Esophagus muscularis mucosa (tissue), 4 donors: Measurements from ENCODE around the gene PDXDC1. TPM values are rescaled to one million over a fixed set of nuclear protein-coding genes. Genes with fewer than 3 reads are reported as not detected.
A peak's percentile ranks its signal among the peaks of the same experiment; 100 is the strongest.
"Not testable (repeated sequence)": the region's sequence is repeated elsewhere in the genome, so short reads cannot be mapped to it uniquely, and the experiment has no call there.

Experiments used
- DNase-seq: peaks from one replicate; pipeline ENCODE4 v3.0.0-alpha.2; 2017; ENCODE audit errors: extremely low spot score
- H3K27ac ChIP-seq, 4 donors: fragments of 200-600 bp; sonication (generic); replicated peaks in 1 of 4; 1 replicate in 3 of 4; 2 replicates in 1 of 4; pipeline ENCODE4 v1.5.1; 2016 to 2019; ENCODE audit warnings: mild to moderate bottlenecking in 1 of 4
- H3K27me3 ChIP-seq, 4 donors: fragments of 200-600 bp; sonication (generic); one replicate each; pipeline versions ENCODE4 v1.5.1 to v1.6.0; 2016 to 2019
- H3K36me3 ChIP-seq, 4 donors: fragments of 200-600 bp; sonication (generic); one replicate each; pipeline ENCODE4 v1.5.1; 2016 to 2019
- H3K4me1 ChIP-seq, 4 donors: fragments of 200-600 bp; sonication (generic); one replicate each; pipeline ENCODE4 v1.5.1; 2016 to 2019
- H3K4me3 ChIP-seq, 4 donors: fragments of 200-600 bp; sonication (generic); 1 replicate in 2 of 4; 2 replicates in 2 of 4; pipeline ENCODE4 v1.5.1; 2016 to 2019; ENCODE audit warnings: mild to moderate bottlenecking in 4 of 4, moderate library complexity in 1 of 4
- H3K9me3 ChIP-seq, 4 donors: fragments of 200-600 bp; sonication (generic); 1 replicate in 3 of 4; 2 replicates in 1 of 4; pipeline ENCODE4 v1.5.1; 2016 to 2019
- POLR2A ChIP-seq: fragments of 450-650 bp; IDR thresholded peaks from one replicate; pipeline ENCODE4 v1.6.1; 2017; ENCODE audit warnings: antibody characterized with exemption, moderate library complexity, mild to moderate bottlenecking, low read depth
- POLR2AphosphoS5 ChIP-seq, 2 donors: sonication (generic); formaldehyde crosslinking; IDR thresholded peaks; one replicate each; pipeline ENCODE4 v1.6.1; 2017; ENCODE audit warnings: antibody characterized with exemption in 2 of 2
- WGBS: methylation state at CpG from one replicate; pipeline ENCODE4 v1.1.5; 2018; 5-methylcytosine and 5-hydroxymethylcytosine counted together
- intact Hi-C: fragments of 100-400 bp; cut with DNase I; formaldehyde crosslinking; loops from one replicate; pipeline ENCODE4 v1.15.1; 2023
- total RNA-seq, 4 donors: library from RNA; depleted of rRNA; stranded (reverse); fragments of >200 nt; gene quantifications; one replicate each; pipeline versions ENCODE4 v1.1.0 to v1.2.1, GENCODE V29; 2016

PDXDC1 gene
- total RNA-seq = 10 to 100 TPM; 74.3 to 91.3 (median 85.9) TPM

GRCh38 chr16:14974656-14975417, at the start of gene PDXDC1:
PDXDC1 (plus strand) TSS chr16:14975026; CDS start chr16:14975200, 174 bp downstream.
- H3K27me3 ChIP-seq, intact Hi-C loops, H3K9me3 ChIP-seq: not testable (repeated sequence)
- H3K36me3 ChIP-seq = peaks cover 0 to 20% (median 0%) of the 10 kb centered on the region in 4 donors
- H3K4me1 ChIP-seq = peaks cover 10 to 29% (median 21%) of the 10 kb centered on the region in 4 donors
- H3K27ac ChIP-seq = peak within 1 kb of the TSS; percentile 88 to 95 (median 94)
- H3K4me3 ChIP-seq = peak within 1 kb of the TSS; percentile 68 to 95 (median 83)
- 0% methylated on average over 12 of the region's 74 CpGs for WGBS
- TF ChIP-seq POLR2AphosphoS5 (IDR thresholded peaks at IDR 0.05) = peak; percentile 63 to 88
- TF ChIP-seq POLR2A = peak; percentile 63
- peak; percentile 98 for DNase-seq

- H3K27ac ChIP-seq, H3K9me3 ChIP-seq, H3K4me1 ChIP-seq, intact Hi-C loops, H3K4me3 ChIP-seq, H3K27me3 ChIP-seq: not testable (repeated sequence)
- 71% methylated on average over 10 of the region's 31 CpGs for WGBS
- peak; percentile 77 for DNase-seq
- peaks cover 4 to 28% (median 7%) of the 10 kb centered on the region in 4 donors for H3K36me3 ChIP-seq
These were observed 46.6 kb upstream of the PDXDC1 start for GRCh38 chr16:14928064-14928714.

GRCh38 chr16:14929176-14929575, 45.6 kb upstream of the PDXDC1 start:
- H3K4me1 ChIP-seq, DNase-seq, H3K9me3 ChIP-seq, intact Hi-C loops, H3K27ac ChIP-seq, H3K27me3 ChIP-seq, H3K4me3 ChIP-seq: not testable (repeated sequence)
- peaks cover 4 to 24% (median 7%) of the 10 kb centered on the region in 4 donors for H3K36me3 ChIP-seq
- no CpG with 5 or more reads among the region's 26 CpGs for whole genome bisulfite sequencing

- H3K27me3 ChIP-seq, intact Hi-C loops, H3K9me3 ChIP-seq, H3K4me3 ChIP-seq, H3K4me1 ChIP-seq, DNase-seq, H3K27ac ChIP-seq: not testable (repeated sequence)
- no CpG with 5 or more reads among the region's 25 CpGs for WGBS
- H3K36me3 ChIP-seq = peaks cover 4 to 24% (median 9%) of the 10 kb centered on the region in 4 donors
These were observed 44.6 kb upstream of the PDXDC1 start for GRCh38 chr16:14930246-14930645.

- H3K9me3 ChIP-seq, H3K27me3 ChIP-seq, DNase-seq, H3K27ac ChIP-seq, H3K4me1 ChIP-seq, intact Hi-C loops, H3K4me3 ChIP-seq: not testable (repeated sequence)
- WGBS = no CpG with 5 or more reads among the region's 19 CpGs
- H3K36me3 ChIP-seq = peaks cover 4 to 27% (median 10%) of the 10 kb centered on the region in 4 donors
These were observed 43.9 kb upstream of the PDXDC1 start for GRCh38 chr16:14930971-14931370.

- H3K4me3 ChIP-seq, H3K9me3 ChIP-seq, H3K27me3 ChIP-seq, DNase-seq, H3K4me1 ChIP-seq, H3K27ac ChIP-seq, intact Hi-C loops: not testable (repeated sequence)
- peaks cover 4 to 27% (median 10%) of the 10 kb centered on the region in 4 donors for H3K36me3 ChIP-seq
- WGBS = no CpG with 5 or more reads among the region's 47 CpGs
These were observed 42.0 kb upstream of the PDXDC1 start for GRCh38 chr16:14932581-14933375.

GRCh38 chr16:14937143-14937542, 37.7 kb upstream of the PDXDC1 start, which contains the start of gene NPIPA1:
NPIPA1 (plus strand) TSS chr16:14937443; CDS start chr16:14937443, 0 bp downstream.
- WGBS = no CpG with 5 or more reads among the region's 4 CpGs

GRCh38 chr16:14937994-14938393, 36.8 kb upstream of the PDXDC1 start:
- H3K4me1 ChIP-seq, intact Hi-C loops, H3K4me3 ChIP-seq, H3K9me3 ChIP-seq, H3K27ac ChIP-seq, DNase-seq, H3K27me3 ChIP-seq: not testable (repeated sequence)
- WGBS = no CpG with 5 or more reads among the region's 9 CpGs
- peaks cover 0 to 11% (median 4%) of the 10 kb centered on the region in 4 donors for H3K36me3 ChIP-seq

More at GRCh38 chr16:14937143-14937542, 37.7 kb upstream of the PDXDC1 start, which contains the start of gene NPIPA1:
- H3K27me3 ChIP-seq, H3K27ac ChIP-seq, intact Hi-C loops, DNase-seq, H3K4me1 ChIP-seq, H3K9me3 ChIP-seq, H3K4me3 ChIP-seq: not testable (repeated sequence)
- peaks cover 0 to 13% (median 6%) of the 10 kb centered on the region in 4 donors for H3K36me3 ChIP-seq

GRCh38 chr16:14942686-14943085, 32.1 kb upstream of the PDXDC1 start:
- H3K27me3 ChIP-seq, H3K4me3 ChIP-seq, H3K27ac ChIP-seq, intact Hi-C loops, DNase-seq, H3K9me3 ChIP-seq, H3K36me3 ChIP-seq, H3K4me1 ChIP-seq: not testable (repeated sequence)
- 87% methylated on average over 2 of the region's 3 CpGs for WGBS
